ENCODE results near the gene MED8. TPM values are rescaled to one million over a fixed set of nuclear protein-coding genes. Genes with fewer than 3 reads are reported as not detected.
"Not testable (repeated sequence)": the region's sequence is repeated elsewhere in the genome, so short reads cannot be mapped to it uniquely, and the experiment has no call there.

The MED8 gene
- total and polyA plus RNA-seq, 2 of the 4 experiments (the other 2 are of a cell fraction): 61.1 to 120 TPM

DNA sequence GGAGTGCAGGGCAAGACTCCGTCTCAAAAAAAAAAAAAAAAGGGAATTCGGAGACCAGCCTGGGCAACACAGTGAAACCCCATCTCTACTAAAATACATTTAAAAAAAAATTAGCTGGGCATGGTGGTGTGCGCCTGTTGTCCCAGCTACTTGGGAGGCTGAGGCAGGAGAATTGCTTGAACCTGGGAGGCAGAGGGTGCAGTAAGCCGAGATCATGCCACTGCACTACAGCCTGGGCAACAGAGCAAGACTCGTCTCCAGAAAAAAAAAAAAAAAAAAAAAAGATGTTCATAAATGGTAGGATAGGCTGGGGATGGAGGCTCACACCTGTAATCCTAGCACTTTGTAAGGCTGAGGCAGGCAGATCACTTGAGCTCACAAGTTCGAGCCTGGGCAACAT is 19.8 kb downstream of the MED8 start:
- H2BK20ac ChIP-seq (ENCODE audit: low read depth, low read length): not testable (repeated sequence)

More for the DNA sequence above, 19.8 kb downstream of the MED8 start:
- H3K9ac ChIP-seq (ENCODE audit: low read depth, low read length); dilution Hi-C loops (cut with HindIII; ENCODE audit: low sequenced_read_pairs, unreplicated experiment); H2BK5ac ChIP-seq (ENCODE audit: low read depth, low read length, poor library complexity, severe bottlenecking); H3K27me3 ChIP-seq (ENCODE audit: control insufficient read depth, insufficient read depth, low read length); H2AFZ ChIP-seq (replicated peaks; ENCODE audit: low read length, poor library complexity); intact Hi-C loops (cut with micrococcal nuclease); DNase-seq; H3K27ac ChIP-seq (ENCODE audit: insufficient read depth, low read length); BruUV-seq (replicated peaks); H2AK9ac ChIP-seq (replicated peaks; ENCODE audit: low read depth, low read length, poor library complexity); H3K4me2 ChIP-seq (ENCODE audit: low read depth, low read length); H4K91ac ChIP-seq (ENCODE audit: insufficient read depth, low read depth, low read length); POLR2A ChIA-PET (ENCODE audit: unreplicated experiment); H3K14ac ChIP-seq (replicated peaks; ENCODE audit: low read depth, low read length); ATAC-seq (ENCODE audit: low read depth); H2BK120ac ChIP-seq (ENCODE audit: low read depth, low read length); H3K9me3 ChIP-seq (ENCODE audit: control insufficient read depth, insufficient read depth, low read length); in situ Hi-C loops (cut with MboI; ENCODE audit: low sequenced_read_pairs); H3K18ac ChIP-seq (ENCODE audit: low read depth, low read length); H2AK5ac ChIP-seq (ENCODE audit: low read depth, low read length); H3K4me3 ChIP-seq (ENCODE audit: insufficient read depth, low read depth, low read length); H4K5ac ChIP-seq (ENCODE audit: low read depth, low read length); H3K4ac ChIP-seq (ENCODE audit: low read depth, low read length); H3K23ac ChIP-seq (ENCODE audit: low read depth, low read length); H4K8ac ChIP-seq (ENCODE audit: low read depth in 2 of 2, low read length in 2 of 2); H2BK15ac ChIP-seq (ENCODE audit: low read depth, low read length); H3K56ac ChIP-seq (ENCODE audit: extremely low read depth, insufficient read depth, low read length): not testable (repeated sequence)
- peaks cover 23% of the 10 kb centered on the region for H3K4me1 ChIP-seq (ENCODE audit: control insufficient read depth, insufficient read depth, low read length)
- peaks cover 17% of the 10 kb centered on the region for H3K9me1 ChIP-seq (ENCODE audit: insufficient read depth, low read length)
- peaks cover 19% of the 10 kb centered on the region for H4K20me1 ChIP-seq (ENCODE audit: insufficient read depth, low read length)
- CTCF ChIA-PET: interaction anchor here (0.7 kb wide), 1 partner anchor 10 kb away, joined by 3 read pairs; no protein-coding TSS in a partner anchor
- peaks cover 15% of the 10 kb centered on the region for H3K36me3 ChIP-seq (ENCODE audit: control insufficient read depth, insufficient read depth, low read length)
- peaks cover 38 to 79% of the 10 kb centered on the region in 2 experiments for H3K79me1 ChIP-seq (ENCODE audit: low read depth in 1 of 2, low read length in 2 of 2)
- WGBS, 2 experiments (ENCODE audit: extremely low coverage in 2 of 2, insufficient read length in 1 of 2): 100% methylated on average over 1 of the region's 6 CpGs; no CpG with 5 or more reads in 1 of the 2 experiments

All from IMR-90 (cell line).